Stimulated activated CD4-positive, alpha-beta T cell treated with anti-CD3 and anti-CD28 coated beads, TNF-alpha, amount 100 ng/mL, for 4 hours (primary cell): ENCODE results near the gene APH1A.
"Not testable (repeated sequence)": the region's sequence is repeated elsewhere in the genome, so short reads cannot be mapped to it uniquely, and the experiment has no call there.

Experiments
- DNase-seq, 3 experiments: peaks; one replicate each; pipeline ENCODE4 v3.0.0-alpha.2; 2020; ENCODE audit warnings: low read depth in 3 of 3

APH1A gene

DNA sequence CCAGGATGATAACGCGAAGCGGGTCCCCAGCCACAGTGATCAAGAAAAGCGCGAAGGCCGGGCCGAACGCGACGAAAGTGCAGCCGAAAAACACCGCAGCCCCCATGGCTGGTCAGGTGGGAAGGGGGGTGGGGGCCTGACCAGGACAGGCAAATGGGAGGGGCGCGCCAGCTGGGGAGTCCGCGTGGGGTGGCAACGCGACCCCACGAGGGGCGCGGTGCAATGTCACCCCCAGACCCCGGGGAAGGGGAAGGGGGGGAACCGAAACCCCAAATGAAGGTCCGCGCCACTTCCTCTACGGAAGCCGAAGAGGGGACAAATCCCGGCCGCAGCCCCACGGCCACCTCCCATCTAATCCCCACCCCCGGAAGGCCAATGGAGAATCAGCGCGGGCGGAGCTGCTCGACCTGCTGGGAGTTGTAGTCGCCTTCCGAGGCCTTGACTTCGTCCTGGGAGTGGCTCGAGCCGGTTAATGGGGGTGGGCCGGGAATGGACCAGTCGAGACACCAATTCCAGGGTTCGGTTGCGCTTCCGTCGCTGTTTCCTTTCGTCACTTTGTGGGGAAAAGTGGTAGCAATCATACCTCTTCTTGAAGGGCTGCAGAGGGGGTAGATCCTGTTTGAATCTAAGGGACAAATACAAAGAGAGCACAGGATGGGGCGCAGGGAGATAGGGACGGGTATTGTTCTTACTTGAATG, at the start of gene APH1A:
TSS of gene APH1A (minus strand) at position 312 of the 699 bp plus-strand sequence. CDS start at position 106, 206 bp downstream.
- peak; percentile 81 to 88 (median 87) for DNase-seq

DNA sequence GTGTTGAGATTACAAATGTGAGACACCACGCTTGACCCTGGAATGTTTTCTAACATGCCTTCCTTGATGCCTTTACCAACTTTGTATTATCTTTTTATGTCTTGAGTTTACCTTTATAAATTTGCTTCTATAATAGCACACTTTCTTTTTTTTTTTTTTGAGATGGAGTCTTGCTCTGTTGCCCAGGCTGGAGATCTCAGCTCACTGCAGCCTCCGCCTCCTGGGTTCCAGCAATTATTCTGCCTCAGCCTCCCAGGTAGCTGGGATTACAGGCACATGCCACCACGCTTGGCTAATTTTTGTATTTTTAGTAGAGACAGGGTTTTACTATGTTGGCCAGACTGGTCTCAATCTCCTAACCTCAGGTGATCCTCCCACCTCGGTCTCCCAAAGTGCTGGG, 45.9 kb upstream of the APH1A start:
- DNase-seq: not testable (repeated sequence)

DNA sequence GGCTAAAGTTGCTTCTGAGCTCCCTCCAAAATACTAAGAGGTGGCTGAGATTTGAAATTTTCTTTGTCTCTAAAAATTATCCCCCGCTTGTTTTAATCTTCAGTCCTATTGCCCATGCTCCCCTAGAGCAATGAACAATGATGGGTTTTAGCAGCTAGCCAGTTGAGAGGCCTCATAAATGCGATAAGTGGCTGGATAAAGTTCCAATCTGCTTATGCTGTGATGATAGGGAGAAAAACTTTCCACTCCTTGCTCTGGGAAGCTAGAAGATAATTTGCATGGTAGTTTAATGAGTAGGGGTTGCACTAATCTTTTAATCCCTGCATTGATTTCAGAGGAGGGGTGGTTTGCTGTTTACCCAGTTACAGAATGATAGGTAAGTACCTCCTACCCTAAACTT, 42.9 kb upstream of the APH1A start:
- no peak for DNase-seq

GRCh38 chr1:150309758-150310508, 41.1 kb upstream of the APH1A start:
- DNase-seq: no peak

DNA sequence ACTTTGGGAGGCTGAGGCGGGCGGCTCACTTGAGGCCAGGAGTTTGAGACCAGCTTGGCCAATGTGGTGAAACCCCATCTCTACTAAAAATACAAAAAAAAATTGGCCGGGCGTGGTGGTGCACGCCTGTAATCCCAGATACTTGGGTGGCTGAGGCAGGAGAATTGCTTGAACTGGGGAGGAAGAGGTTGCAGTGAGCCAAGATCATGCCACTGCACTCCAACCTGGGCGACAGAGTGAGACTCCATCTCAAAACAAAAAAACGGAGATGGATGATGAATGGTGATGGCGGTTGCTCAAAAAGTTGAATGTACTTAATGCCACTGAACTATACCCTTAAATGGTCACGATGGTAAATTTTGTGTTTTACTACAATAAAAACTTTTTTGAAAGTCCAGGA, 39.8 kb upstream of the APH1A start:
- not testable (repeated sequence) for DNase-seq

DNA sequence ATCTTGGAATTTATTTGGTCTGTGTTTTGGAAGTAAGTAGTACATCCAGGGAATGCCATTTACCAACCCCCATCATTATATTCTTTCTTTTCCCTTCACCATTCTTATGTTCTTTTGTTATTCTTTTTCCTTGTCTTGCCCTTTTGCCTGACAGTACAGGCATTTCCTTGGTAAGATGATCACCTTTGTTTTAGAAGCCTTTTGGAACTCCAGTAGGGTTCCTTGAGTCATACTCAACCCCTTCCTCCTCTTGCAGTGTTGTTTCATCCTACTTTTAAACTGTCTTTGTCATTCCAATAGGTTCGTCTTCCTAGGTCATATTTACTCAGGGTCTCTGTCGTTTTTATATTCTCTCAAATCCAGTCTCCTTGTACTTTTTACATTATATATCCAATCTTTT, 34.1 kb upstream of the APH1A start:
- DNase-seq: no peak

DNA sequence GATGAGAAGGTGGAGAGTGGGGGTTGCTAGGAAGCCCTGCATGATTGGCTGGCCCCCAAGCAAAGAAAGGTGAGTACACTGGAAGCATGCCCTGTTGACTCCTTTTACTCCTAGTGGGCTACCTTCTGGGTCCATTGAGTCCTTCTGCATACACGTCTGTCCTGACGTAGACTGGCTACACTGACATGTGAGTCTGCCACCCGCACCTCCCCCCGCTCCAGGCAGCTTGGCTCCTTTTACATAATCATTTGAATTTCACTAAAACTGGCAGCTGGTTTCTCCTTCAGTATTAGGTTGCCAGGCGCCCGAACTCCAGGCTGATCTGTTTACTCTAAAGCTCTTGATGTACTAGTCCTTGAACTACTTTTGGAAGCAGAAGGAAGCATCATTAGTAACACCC, 33.5 kb upstream of the APH1A start:
- DNase-seq: no peak

DNA sequence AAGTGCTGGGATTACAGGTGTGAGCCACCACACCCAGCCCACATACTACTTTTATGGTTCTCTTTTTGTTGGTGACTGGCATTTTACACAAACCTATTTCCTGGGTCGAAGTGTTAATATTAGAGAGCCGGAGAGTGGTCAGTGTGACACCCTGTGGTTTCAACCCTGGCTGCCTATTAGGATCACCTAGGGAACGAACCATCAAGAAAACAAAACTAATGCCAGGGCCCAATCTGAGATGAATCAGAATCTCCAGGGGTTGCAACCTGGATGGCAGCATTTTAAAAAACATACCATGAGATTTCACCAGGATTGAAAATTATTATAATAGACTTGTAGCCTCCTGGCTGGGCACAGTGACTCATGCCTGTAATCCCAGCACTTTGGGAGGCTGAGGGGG, 30.9 kb upstream of the APH1A start:
- no peak for DNase-seq

DNA sequence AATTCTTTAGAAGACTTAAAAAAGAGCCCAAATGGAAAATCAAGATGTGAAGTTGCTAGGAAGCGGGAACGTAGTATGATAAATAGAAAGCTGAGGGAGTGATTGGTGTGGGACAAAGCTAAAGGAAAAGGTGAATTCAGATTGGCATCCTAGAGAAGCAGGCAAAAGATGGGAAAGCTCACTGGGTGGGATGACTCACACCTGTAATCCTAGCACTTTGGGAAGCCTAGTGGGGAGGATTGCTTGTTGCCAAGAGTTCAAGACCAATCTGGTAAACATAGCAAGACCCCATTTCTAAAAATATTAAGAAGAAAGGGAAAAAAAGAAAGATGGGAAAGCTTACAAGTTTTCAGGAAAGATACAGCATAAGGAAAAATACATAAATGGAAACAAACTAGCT, 26.7 kb upstream of the APH1A start:
- no peak for DNase-seq

- peak; percentile 69 to 71 (median 70) for DNase-seq
Observed at GRCh38 chr1:150293433-150294253, 24.8 kb upstream of the APH1A start, which contains the start of gene MRPS21. TSS of gene MRPS21 (plus strand) at chr1:150293861. CDS start at chr1:150294367, 506 bp downstream.

DNA sequence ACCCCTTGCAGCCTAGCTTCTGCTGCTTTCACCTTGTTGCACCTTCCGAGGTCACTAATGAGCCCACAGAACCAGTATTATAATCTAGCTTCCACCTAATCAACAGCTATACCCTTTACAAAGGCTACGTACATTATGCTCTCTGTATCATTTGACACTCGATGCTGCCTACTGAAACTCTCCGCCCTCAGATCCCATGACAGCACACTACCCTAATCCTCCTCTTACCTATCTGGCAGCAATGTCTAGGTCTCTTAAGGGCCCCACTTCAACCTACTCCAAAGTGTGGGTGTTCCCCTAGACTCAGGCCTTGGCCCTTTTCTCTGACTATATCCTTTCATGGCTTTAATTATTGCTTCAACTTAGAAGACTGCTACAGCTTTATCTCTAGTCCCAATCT, 20.0 kb upstream of the APH1A start:
- DNase-seq: no peak

DNA sequence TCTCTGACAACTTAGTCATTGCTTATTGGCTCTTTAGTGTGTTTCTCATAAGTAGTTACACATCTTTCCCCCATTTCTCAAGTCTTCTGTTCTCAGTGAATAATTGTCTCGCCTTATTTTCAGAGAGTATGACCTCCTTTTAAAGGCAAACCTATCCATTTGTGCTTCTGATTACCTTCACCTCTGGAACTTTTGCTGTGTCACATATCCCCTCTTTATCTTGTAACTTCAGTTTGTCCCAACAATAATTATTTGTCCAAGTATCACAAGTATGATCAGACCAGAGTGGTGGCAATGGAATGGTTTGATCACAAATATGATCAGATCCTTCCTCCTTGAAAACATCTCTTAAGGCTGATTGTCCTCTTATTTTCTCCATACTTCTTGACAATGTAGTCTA, 19.6 kb upstream of the APH1A start:
- no peak for DNase-seq

- no peak for DNase-seq
Observed at GRCh38 chr1:150283260-150283659, 14.4 kb upstream of the APH1A start.

- DNase-seq: no peak
Observed at GRCh38 chr1:150282558-150282958, 13.7 kb upstream of the APH1A start.

DNA sequence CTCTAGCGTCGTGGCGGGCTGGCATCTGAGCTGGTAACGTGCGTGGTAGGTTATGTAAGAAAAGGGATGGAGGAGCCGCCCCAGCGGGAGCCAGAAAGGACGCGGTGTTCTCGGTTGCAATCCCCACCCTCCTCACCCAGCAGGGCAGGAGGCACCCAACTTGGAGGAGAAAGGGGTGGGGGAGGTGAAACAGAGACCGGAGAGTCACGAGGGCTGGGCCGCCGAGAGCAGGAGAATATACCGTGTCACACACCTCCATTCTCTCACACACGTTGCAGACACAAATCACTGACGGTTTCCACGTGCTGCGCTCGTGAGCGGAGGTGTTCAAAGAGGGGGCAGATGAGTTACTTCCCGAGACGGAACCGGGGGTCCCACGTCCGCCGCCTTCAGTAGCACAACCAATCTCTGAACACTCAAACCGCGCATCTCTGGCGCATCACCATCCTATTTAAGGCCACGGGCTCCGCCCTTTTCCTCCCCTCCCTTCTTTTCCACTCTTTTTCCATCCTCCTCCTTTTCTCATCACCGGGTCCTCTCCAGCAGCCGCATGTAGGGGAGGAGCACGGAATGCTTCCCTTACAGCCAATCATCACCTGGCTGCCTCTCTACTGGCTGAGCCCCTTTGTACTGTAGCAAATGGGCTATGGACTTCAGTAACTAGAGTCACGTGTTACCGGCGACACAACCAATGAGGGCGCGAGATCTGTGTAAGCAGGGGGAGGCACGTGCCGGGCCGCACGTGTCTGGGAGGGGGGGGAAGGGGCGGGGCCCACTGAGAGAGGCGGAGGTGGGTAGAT, 13.1 kb upstream of the APH1A start, which contains the start of gene CIART:
TSS of gene CIART (plus strand) at position 797 of the 800 bp plus-strand sequence. CDS start 714 bp downstream, outside the sequence.
- DNase-seq: peak; percentile 36 to 77 (median 76)

GRCh38 chr1:150281221-150281757, 12.5 kb upstream of the APH1A start:
- DNase-seq: peak in 2 of 3 experiments; percentile 38 to 44

DNA sequence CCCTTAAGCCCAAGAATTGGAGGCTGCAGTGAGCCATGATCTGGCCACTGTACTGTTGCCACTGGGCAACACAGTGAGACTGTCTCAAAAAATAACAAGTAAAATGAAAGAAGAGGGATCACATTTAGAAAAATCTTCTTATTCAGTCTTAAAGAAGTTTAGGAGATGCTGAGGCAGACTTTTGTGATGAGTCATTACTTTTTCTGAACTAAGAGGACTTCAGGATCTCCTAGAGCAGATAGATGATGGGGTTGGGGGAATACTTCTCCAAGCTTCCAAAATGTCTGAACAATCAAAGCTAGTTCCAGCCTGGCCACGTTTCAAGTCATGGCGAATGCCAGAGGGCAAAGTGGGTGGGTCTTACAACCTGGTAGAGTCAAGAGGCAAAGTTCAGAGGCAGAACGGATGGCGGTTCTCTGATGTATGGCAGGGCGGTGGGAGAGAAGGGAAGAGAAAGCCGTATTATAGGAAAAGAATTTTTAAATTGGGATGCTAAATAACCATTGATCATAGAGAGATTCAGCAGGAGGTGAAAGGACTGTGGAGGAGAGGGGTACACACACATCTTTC, 11.4 kb upstream of the APH1A start:
- DNase-seq: no peak

- no peak for DNase-seq
Observed at GRCh38 chr1:150273311-150273710, 4.5 kb upstream of the APH1A start.

GRCh38 chr1:150271291-150271959, 2.6 kb upstream of the APH1A start:
- DNase-seq: no peak

DNA sequence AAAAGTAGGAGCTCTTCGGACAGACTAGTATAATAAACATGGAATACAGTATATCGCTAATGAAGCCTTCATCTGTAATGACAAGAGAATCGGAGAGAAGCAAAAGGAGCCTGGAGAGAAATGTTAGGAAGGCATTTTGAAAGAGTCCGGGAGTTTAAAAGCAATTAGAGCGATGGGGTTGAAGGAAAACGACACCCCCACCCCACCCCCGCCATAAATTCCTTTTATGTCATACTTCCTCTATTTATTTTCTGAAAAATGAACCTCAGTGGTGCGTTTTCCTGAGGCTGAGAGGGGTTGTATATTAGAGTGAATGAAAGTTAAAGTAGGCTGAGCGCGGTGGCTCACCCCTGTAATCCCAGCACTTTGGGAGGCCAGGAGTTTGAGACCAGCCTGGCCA, 635 bp upstream of the APH1A start:
- DNase-seq: no peak
